Measurements from ENCODE around the gene OR1J1. TPM values are rescaled to one million over a fixed set of nuclear protein-coding genes. Genes with fewer than 3 reads are reported as not detected.

OR1J1 gene
- total RNA-seq, 1 experiment from 2014 or later, result not detected

Other genes starting within 250 kb of the OR1J1 start
- 4.6 and 6.4 TPM in 2 replicates for gene LHX6, start 249.0 kb downstream of the OR1J1 start, total RNA-seq (2014; rRNA removed; shearing (Covaris generic))
- 9.8 and 17.6 TPM in 2 replicates for gene RBM18, start 213.1 kb downstream of the OR1J1 start, total RNA-seq (2014; rRNA removed; shearing (Covaris generic))
- 21.8 and 26.6 TPM in 2 replicates for gene MRRF, start 213.0 kb downstream of the OR1J1 start, total RNA-seq (2014; rRNA removed; shearing (Covaris generic))
- 0.39 and 0.97 TPM in 2 replicates for gene PTGS1, start 106.9 kb downstream of the OR1J1 start, total RNA-seq (2014; rRNA removed; shearing (Covaris generic))
- gene OR1J2, start 32.9 kb upstream of the OR1J1 start, total RNA-seq (2014; rRNA removed; shearing (Covaris generic)), result not detected in 2 replicates
- gene OR1J4, start 41.2 kb upstream of the OR1J1 start, total RNA-seq (2014; rRNA removed; shearing (Covaris generic)), result not detected in 2 replicates
- gene OR1N1, start 49.4 kb upstream of the OR1J1 start, total RNA-seq (2014; rRNA removed; shearing (Covaris generic)), result not detected in 2 replicates
- gene OR1N2, start 75.2 kb upstream of the OR1J1 start, total RNA-seq (2014; rRNA removed; shearing (Covaris generic)), result not detected in 2 replicates
- gene OR1L8, start 105.5 kb upstream of the OR1J1 start, total RNA-seq (2014; rRNA removed; shearing (Covaris generic)), result not detected in 2 replicates
- gene OR1Q1, start 136.8 kb upstream of the OR1J1 start, total RNA-seq (2014; rRNA removed; shearing (Covaris generic)), result not detected in 2 replicates
- not detected in 2 replicates for gene OR1B1, start 179.7 kb upstream of the OR1J1 start, total RNA-seq (2014; rRNA removed; shearing (Covaris generic))
- gene OR1L1, start 183.8 kb upstream of the OR1J1 start, total RNA-seq (2014; rRNA removed; shearing (Covaris generic)), result not detected in 2 replicates
- gene OR1L3, start 197.2 kb upstream of the OR1J1 start, total RNA-seq (2014; rRNA removed; shearing (Covaris generic)), result not detected in 2 replicates
- not detected in 2 replicates for gene OR1L4, start 246.1 kb upstream of the OR1J1 start, total RNA-seq (2014; rRNA removed; shearing (Covaris generic))